Measurements from ENCODE around the gene SNCB.

DNA sequence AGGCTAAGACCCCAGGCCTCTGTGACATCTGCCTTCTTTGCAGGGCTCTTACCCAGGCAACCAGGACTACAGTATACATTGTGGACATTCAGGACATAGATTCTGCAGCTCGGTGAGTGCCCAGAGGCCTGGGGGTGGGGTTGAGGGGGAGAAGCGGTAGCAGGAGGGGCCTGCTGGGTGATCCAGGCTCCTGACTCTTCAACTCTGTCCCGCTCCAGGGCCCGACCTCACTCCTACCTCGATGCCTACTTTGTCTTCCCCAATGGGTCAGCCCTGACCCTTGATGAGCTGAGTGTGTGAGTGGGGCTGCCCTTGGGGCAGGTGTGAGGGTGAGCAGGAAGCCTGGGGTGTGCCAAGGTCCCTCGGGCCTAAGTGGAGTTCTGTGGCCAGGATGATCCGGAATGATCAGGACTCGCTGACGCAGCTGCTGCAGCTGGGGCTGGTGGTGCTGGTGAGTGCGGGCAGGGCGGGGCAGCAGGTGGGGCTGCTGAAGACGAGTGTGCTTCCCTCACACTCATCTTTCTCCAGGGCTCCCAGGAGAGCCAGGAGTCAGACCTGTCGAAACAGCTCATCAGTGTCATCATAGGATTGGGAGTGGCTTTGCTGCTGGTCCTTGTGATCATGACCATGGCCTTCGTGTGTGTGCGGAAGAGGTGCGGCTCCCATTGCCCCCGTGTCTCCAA is 40.2 kb downstream of the SNCB start:
- TF ChIP-seq EZH2 (IDR thresholded peaks at IDR 0.05; ENCODE audit: insufficient read depth, poor library complexity, severe bottlenecking) = no peak
- TF ChIP-seq EZH2phosphoT487 (IDR thresholded peaks at IDR 0.05; ENCODE audit: insufficient read depth, low read depth) = no peak

Measured in GM23248 (cell line).